ENCODE measurements around the gene CRYL1. TPM values are rescaled to one million over a fixed set of nuclear protein-coding genes. Genes with fewer than 3 reads are reported as not detected.

The CRYL1 gene
- total and polyA plus RNA-seq, 9 of the 15 experiments (the other 6 are each of a cell fraction or from before 2014, with no cell fraction given), result 1.0 to 6.9 (median 2.4) TPM

DNA sequence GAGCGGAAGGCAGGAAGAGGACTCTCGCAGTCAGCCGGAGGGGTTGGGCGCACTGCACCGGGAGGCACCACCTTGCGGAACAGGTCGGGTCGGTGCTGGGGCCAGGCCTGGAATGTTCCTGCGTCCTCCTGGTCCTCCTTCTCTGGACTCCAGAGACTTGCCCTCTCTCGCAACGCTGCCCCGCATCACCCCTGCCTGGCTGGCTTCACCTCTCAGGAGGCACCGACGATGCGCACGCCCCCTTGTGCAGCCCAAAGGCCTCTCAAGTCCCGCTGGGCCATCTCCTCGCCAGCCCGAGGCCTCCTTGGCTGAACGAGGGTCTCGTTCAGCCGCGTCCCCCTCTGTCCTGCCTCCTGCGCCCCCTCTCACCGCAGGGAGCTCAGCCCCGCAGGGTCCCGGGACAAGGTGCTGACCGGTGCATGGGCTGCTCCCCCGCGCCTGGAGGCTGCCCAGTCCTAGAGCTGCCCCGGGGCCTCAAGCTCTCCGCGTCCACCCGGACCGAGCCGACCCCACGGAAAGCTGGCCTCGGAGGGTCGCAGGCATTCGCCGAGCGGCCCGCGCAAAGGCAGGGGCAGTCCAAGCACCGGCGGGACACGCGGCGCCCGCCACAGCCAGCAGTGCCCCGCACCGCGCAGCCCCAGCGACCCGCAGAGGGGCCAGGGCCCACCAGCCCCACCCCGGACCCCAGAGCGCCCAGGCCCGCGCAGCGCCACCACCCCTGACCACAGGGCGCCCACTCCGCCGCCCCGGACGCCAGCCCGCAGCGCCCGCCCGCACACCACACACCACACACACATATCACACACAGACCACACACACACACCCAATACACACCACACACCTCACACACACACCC lies 133.8 kb downstream of the CRYL1 start:
- H3K9me3 ChIP-seq (replicated peaks; ENCODE audit: control insufficient read depth, insufficient read depth, low read depth, low read length), result no peaks in the 10 kb centered on the region
- POLR2A ChIA-PET, result no interaction called here
- no peaks in the 10 kb centered on the region for H3K36me3 ChIP-seq (ENCODE audit: control insufficient read depth, insufficient read depth, low read length)
- H3K9ac ChIP-seq (ENCODE audit: insufficient read depth in 1 of 2, low read depth in 2 of 2, low read length in 2 of 2), result no peak overlapping the region
- no peak overlapping the region for H2AFZ ChIP-seq (ENCODE audit: low read depth, low read length)
- H3K27ac ChIP-seq (ENCODE audit: extremely low read depth, low read depth, low read length), result no peak overlapping the region
- no peaks in the 10 kb centered on the region for H3K79me2 ChIP-seq (ENCODE audit: control insufficient read depth, insufficient read depth, low read length)
- no peak overlapping the region for H3K4me2 ChIP-seq (ENCODE audit: insufficient read depth, low read length)
- H3K4me3 ChIP-seq, result no peak overlapping the region
- H3K27me3 ChIP-seq (ENCODE audit: control insufficient read depth in 2 of 2, insufficient read depth in 2 of 2, low read length in 2 of 2), result peaks cover 0 to 19% of the 10 kb centered on the region in 2 experiments; a peak in 2 of 5 replicates
- TF ChIP-seq ZNF316 (IDR thresholded peaks at IDR 0.05), result no peak
- TF ChIP-seq, protein P1, sequence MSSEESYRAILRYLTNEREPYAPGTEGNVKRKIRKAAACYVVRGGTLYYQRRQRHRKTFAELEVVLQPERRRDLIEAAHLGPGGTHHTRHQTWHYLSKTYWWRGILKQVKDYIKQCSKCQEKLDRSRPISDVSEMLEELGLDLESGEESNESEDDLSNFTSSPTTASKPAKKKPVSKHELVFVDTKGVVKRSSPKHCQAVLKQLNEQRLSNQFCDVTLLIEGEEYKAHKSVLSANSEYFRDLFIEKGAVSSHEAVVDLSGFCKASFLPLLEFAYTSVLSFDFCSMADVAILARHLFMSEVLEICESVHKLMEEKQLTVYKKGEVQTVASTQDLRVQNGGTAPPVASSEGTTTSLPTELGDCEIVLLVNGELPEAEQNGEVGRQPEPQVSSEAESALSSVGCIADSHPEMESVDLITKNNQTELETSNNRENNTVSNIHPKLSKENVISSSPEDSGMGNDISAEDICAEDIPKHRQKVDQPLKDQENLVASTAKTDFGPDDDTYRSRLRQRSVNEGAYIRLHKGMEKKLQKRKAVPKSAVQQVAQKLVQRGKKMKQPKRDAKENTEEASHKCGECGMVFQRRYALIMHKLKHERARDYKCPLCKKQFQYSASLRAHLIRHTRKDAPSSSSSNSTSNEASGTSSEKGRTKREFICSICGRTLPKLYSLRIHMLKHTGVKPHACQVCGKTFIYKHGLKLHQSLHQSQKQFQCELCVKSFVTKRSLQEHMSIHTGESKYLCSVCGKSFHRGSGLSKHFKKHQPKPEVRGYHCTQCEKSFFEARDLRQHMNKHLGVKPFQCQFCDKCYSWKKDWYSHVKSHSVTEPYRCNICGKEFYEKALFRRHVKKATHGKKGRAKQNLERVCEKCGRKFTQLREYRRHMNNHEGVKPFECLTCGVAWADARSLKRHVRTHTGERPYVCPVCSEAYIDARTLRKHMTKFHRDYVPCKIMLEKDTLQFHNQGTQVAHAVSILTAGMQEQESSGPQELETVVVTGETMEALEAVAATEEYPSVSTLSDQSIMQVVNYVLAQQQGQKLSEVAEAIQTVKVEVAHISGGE (CRISPR knock-in tag; IDR thresholded peaks at IDR 0.05), result peak in 1 of 3 experiments; percentile 68; a peak in 1 of 6 replicates
- no peak for FAIRE-seq
- no TSS peak for BruUV-seq (replicated peaks)
- H3K9me1 ChIP-seq (ENCODE audit: control insufficient read depth, insufficient read depth, low read length), result no peaks in the 10 kb centered on the region
- no peak for DNase-seq (ENCODE audit: extremely low read depth in 1 of 4, low spot score in 3 of 4)
- CTCF ChIA-PET (ENCODE audit: low intra/inter-chr PET ratio), result no interaction called here
- in situ Hi-C loops (cut with MboI), result no loop called here
- intact Hi-C loops (cut with micrococcal nuclease), result no loop called here
- 62% methylated on average over 12 of the region's 69 CpGs for WGBS (ENCODE audit: insufficient coverage, low coverage, missing lambda C conversion rate)
- no peak for ATAC-seq
- no peaks in the 10 kb centered on the region for H4K20me1 ChIP-seq (replicated peaks; ENCODE audit: control insufficient read depth, insufficient read depth, low read length)
- peaks cover 0 to 4% of the 10 kb centered on the region in 2 experiments; a peak in 1 of 5 replicates for H3K4me1 ChIP-seq (replicated peaks in 1 of 2; ENCODE audit: control insufficient read depth in 2 of 2, insufficient read depth in 2 of 2, low read length in 2 of 2)

Measured in K562 (cell line).